Measurements from ENCODE around the gene AJUBA. TPM values are rescaled to one million over a fixed set of nuclear protein-coding genes. Genes with fewer than 3 reads are reported as not detected.

Gene AJUBA
- total RNA-seq (2014; rRNA removed; shearing (Covaris generic)) = 116 and 125 TPM in 2 replicates

DNA sequence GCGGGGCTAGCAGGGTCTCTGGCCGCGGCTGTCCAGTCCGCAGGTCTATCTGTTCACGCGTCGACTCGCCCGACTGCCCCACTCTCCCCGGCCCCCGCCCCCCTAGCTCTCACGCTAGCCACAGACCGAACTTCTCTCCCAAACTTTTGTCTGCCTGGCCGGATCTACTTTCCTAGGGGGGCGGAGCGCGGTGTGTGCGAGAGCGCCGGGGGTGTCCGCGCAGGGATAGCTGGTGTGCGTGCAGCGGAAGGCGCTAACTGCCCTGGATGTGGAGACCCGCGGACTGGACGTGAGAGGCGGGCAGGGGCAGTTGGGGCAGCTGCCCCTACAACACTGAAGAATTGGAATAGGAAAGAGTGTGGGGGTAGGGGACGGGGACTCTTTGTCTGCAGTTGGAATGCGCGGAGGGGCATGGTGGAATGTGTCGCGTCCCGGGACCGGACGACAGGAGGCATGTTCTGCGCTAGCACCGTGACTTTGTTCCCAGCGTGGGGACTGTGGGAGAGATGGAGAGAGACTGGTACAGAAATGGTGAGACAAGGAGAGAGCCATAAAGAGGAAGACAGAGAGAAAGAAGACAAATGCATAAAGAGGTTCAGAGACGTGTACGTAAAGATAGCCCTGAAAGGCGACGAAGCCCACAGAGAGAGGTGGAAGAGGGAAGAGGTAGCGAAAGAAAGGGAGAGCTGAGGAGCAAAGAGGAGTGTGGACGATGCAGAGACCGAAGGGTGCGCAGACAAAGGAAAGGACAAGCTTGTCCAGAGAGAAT lies at the start of gene AJUBA:
Gene AJUBA (minus strand): TSS at position 75 of the 769 bp plus-strand sequence. CDS start 285 bp downstream, outside the sequence.
- peak; percentile 94 to 97 for DNase-seq (ENCODE audit: low read depth in 1 of 2, low spot score in 2 of 2)
- Histone ChIP-seq H3K4me3 (peak within 1 kb of the TSS; percentile 87), H3K36me3 (peaks cover 46% of the 10 kb centered on the region), H3K4me1 (replicated peaks) (peaks cover 34% of the 10 kb centered on the region), H3K27ac (peak within 1 kb of the TSS; percentile 81), H3K9me3 (replicated peaks) (no peaks in the 10 kb centered on the region), H3K27me3 (replicated peaks) (no peaks in the 10 kb centered on the region)

GRCh38 chr14:23030936-23031335 lies 48.6 kb upstream of the AJUBA start:
- Histone ChIP-seq H3K36me3 (peaks cover 69% of the 10 kb centered on the region), H3K4me3 (no peak overlapping the region), H3K9me3 (replicated peaks) (no peaks in the 10 kb centered on the region), H3K27me3 (replicated peaks) (no peaks in the 10 kb centered on the region), H3K27ac (no peak overlapping the region), H3K4me1 (replicated peaks) (peaks cover 11% of the 10 kb centered on the region)
- no peak for DNase-seq (ENCODE audit: low read depth in 1 of 2, low spot score in 2 of 2)

DNA sequence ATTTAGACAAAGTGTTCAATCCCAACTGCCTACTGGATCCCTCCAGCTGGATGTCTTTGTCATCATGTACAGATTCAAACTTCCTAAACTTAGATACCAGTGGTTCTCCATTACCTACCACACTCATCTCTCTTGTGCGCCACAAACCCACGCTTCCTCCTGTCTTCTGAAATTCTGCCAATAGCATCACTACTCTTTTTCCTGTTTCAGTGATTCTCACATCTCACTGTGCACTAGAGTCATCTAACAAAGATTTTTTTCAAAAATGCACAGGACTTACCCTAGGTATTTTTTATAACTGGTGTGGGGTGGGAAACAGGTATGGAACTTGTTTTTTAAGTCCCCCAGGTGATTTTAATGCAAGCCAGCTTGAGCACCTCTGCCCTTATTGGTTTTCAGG lies 46.4 kb upstream of the AJUBA start:
- Histone ChIP-seq H3K9me3 (replicated peaks) (no peaks in the 10 kb centered on the region), H3K27ac (no peak overlapping the region), H3K27me3 (replicated peaks) (no peaks in the 10 kb centered on the region), H3K4me3 (no peak overlapping the region), H3K4me1 (replicated peaks) (peaks cover 6% of the 10 kb centered on the region), H3K36me3 (peaks cover 76% of the 10 kb centered on the region)
- no peak for DNase-seq (ENCODE audit: low read depth in 1 of 2, low spot score in 2 of 2)

- no peaks in the 10 kb centered on the region for H3K27me3 ChIP-seq (replicated peaks)
- H3K36me3 ChIP-seq = peaks cover 41% of the 10 kb centered on the region
- no peak overlapping the region for H3K27ac ChIP-seq
- H3K4me3 ChIP-seq = no peak overlapping the region
- H3K9me3 ChIP-seq (replicated peaks) = no peaks in the 10 kb centered on the region
- H3K4me1 ChIP-seq (replicated peaks) = no peaks in the 10 kb centered on the region
- DNase-seq (ENCODE audit: low read depth in 1 of 2, low spot score in 2 of 2) = no peak
Observed at GRCh38 chr14:23025151-23025814, 42.9 kb upstream of the AJUBA start.

GRCh38 chr14:23024612-23025075 lies 42.3 kb upstream of the AJUBA start:
- no peak for DNase-seq (ENCODE audit: low read depth in 1 of 2, low spot score in 2 of 2)
- Histone ChIP-seq H3K4me3 (no peak overlapping the region), H3K27ac (no peak overlapping the region), H3K9me3 (replicated peaks) (no peaks in the 10 kb centered on the region), H3K4me1 (replicated peaks) (no peaks in the 10 kb centered on the region), H3K27me3 (replicated peaks) (no peaks in the 10 kb centered on the region), H3K36me3 (peaks cover 35% of the 10 kb centered on the region)

- H3K27me3 ChIP-seq (replicated peaks) = no peaks in the 10 kb centered on the region
- DNase-seq (ENCODE audit: low read depth in 1 of 2, low spot score in 2 of 2) = no peak
- peaks cover 28% of the 10 kb centered on the region for H3K36me3 ChIP-seq
Observed at GRCh38 chr14:23023795-23024152, 41.4 kb upstream of the AJUBA start.

DNA sequence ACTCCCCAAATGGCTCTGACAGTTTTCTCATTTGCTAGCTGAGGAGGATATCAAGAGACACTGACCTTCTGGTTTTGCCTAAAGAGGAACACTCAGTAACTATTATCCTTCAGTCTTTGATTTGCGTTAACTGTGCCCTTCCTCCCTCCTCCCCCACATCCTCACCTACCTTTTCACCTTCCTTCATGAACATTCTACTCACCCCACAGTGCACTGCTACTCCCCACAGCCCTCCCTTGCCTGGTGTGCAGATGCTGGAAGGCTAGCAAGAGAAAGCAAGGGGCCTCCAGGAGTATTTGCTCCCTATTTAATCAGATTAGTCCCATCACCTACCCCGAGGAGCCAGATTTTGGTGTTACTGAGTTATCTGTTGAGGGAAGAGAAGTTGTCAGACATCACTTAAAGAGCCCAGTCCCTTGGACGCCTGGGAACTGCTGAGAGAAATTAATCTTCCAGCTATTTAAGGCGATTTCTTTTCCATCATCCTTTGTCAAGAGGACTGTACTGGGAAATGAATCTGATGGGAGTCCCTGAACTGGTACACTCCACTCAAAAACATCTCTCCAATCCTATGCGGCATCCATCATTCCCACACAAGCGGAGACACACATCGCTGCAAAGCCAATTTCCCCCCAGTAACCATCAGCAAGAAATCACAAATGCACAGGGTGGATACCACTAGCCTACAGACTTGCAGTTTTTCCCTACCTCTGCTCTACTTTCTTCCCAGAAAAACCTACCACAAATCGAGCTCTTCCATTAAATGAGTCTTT lies 40.9 kb upstream of the AJUBA start:
- Histone ChIP-seq H3K9me3 (replicated peaks) (no peaks in the 10 kb centered on the region), H3K4me1 (replicated peaks) (no peaks in the 10 kb centered on the region), H3K27ac (no peak overlapping the region), H3K36me3 (peaks cover 22% of the 10 kb centered on the region), H3K4me3 (no peak overlapping the region), H3K27me3 (replicated peaks) (no peaks in the 10 kb centered on the region)
- no peak for DNase-seq (ENCODE audit: low read depth in 1 of 2, low spot score in 2 of 2)

More at GRCh38 chr14:23023795-23024152, 41.4 kb upstream of the AJUBA start:
- H3K4me3 ChIP-seq = no peak overlapping the region
- H3K9me3 ChIP-seq (replicated peaks) = no peaks in the 10 kb centered on the region
- no peaks in the 10 kb centered on the region for H3K4me1 ChIP-seq (replicated peaks)
- H3K27ac ChIP-seq = no peak overlapping the region

DNA sequence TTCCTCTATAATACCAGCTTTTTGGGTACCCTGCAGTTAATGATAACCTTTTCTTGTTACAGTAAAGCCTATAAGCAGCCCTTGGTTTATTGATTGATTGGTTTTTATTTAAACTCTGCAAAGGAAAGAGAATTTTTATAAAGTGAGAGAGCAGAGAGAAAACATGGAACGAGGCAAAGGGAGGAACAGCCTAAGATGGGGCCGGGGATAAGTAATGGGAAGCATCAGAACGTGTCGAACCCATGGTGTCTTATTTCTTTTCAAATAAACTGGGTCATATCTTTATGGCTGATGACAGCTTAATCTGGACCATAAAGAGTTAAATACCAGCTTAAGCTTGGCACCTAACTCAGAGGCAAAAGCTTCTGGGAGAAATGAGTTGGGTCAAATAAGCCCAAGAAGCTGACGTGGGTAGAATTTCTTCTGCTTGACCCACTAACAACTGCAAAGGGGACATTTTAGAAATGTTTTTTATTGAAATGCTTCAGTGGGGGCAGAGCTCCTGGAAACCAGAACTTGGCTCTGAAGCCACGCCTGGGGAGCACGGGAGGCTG lies 39.6 kb upstream of the AJUBA start:
- Histone ChIP-seq H3K4me3 (no peak overlapping the region), H3K4me1 (replicated peaks) (no peaks in the 10 kb centered on the region), H3K27me3 (replicated peaks) (no peaks in the 10 kb centered on the region), H3K9me3 (replicated peaks) (no peaks in the 10 kb centered on the region), H3K27ac (no peak overlapping the region), H3K36me3 (peaks cover 15% of the 10 kb centered on the region)
- DNase-seq (ENCODE audit: low read depth in 1 of 2, low spot score in 2 of 2) = no peak

- Histone ChIP-seq H3K27ac (no peak overlapping the region), H3K4me3 (no peak overlapping the region), H3K9me3 (replicated peaks) (no peaks in the 10 kb centered on the region), H3K36me3 (peaks cover 13% of the 10 kb centered on the region), H3K27me3 (replicated peaks) (no peaks in the 10 kb centered on the region), H3K4me1 (replicated peaks) (peaks cover 1% of the 10 kb centered on the region)
- DNase-seq (ENCODE audit: low read depth in 1 of 2, low spot score in 2 of 2) = no peak
Observed at GRCh38 chr14:23021434-23021833, 39.1 kb upstream of the AJUBA start.

GRCh38 chr14:23020143-23021128 lies 38.1 kb upstream of the AJUBA start:
- no peak for DNase-seq (ENCODE audit: low read depth in 1 of 2, low spot score in 2 of 2)
- H3K4me3 ChIP-seq = no peak overlapping the region

DNA sequence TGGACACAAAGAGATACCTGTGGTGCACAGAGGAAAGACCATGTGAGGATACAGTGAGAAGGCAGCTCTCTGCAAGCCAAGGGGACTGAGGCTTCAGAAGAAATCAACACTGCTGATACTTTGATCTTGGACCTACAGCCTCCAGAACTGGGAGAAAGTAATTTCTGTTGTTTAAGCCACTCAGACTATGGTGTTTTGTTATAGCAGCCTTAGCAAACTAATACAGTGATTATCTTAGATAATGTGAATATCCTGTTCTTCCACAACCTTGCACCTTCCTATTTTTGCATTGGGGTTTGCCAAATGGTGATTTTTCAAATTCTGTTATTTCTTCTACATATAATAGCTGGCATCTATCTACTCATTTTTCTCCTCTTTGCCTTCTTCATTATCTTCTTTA lies 35.8 kb upstream of the AJUBA start:
- no peak overlapping the region for H3K27ac ChIP-seq
- DNase-seq (ENCODE audit: low read depth in 1 of 2, low spot score in 2 of 2) = no peak
- no peaks in the 10 kb centered on the region for H3K9me3 ChIP-seq (replicated peaks)
- peaks cover 5% of the 10 kb centered on the region for H3K4me1 ChIP-seq (replicated peaks)
- no peaks in the 10 kb centered on the region for H3K36me3 ChIP-seq
- no peak overlapping the region for H3K4me3 ChIP-seq
- H3K27me3 ChIP-seq (replicated peaks) = no peaks in the 10 kb centered on the region

More at GRCh38 chr14:23020143-23021128, 38.1 kb upstream of the AJUBA start:
- H3K27me3 ChIP-seq (replicated peaks) = no peaks in the 10 kb centered on the region
- H3K4me1 ChIP-seq (replicated peaks) = peaks cover 5% of the 10 kb centered on the region
- no peaks in the 10 kb centered on the region for H3K9me3 ChIP-seq (replicated peaks)
- no peak overlapping the region for H3K27ac ChIP-seq
- H3K36me3 ChIP-seq = peaks cover 6% of the 10 kb centered on the region

DNA sequence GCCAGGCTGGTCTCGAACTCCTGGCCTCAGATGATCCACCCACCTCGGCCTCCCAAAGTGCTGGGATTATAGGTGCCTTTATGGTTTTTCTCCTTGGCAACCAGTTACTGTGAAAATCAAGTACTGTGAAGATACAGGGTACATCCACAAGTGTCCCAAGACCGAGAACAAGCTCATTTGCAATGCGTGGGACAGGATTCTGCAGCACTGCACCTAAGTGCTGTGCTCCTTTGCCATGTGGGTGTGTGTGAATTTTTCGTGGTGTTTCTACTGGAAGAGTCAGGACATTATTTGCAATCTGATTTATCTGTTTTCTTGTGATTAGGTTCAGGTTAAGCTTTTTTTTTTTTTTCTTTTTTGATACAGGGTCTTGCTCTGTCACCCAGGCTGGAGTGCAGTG lies 34.7 kb upstream of the AJUBA start:
- Histone ChIP-seq H3K27ac (no peak overlapping the region), H3K4me3 (no peak overlapping the region), H3K27me3 (replicated peaks) (no peaks in the 10 kb centered on the region), H3K4me1 (replicated peaks) (peaks cover 5% of the 10 kb centered on the region), H3K9me3 (replicated peaks) (no peaks in the 10 kb centered on the region), H3K36me3 (no peaks in the 10 kb centered on the region)
- DNase-seq (ENCODE audit: low read depth in 1 of 2, low spot score in 2 of 2) = no peak

- Histone ChIP-seq H3K27me3 (replicated peaks) (no peaks in the 10 kb centered on the region), H3K27ac (no peak overlapping the region), H3K36me3 (no peaks in the 10 kb centered on the region), H3K4me1 (replicated peaks) (peaks cover 5% of the 10 kb centered on the region), H3K4me3 (no peak overlapping the region), H3K9me3 (replicated peaks) (no peaks in the 10 kb centered on the region)
- no peak for DNase-seq (ENCODE audit: low read depth in 1 of 2, low spot score in 2 of 2)
Observed at GRCh38 chr14:23015618-23016017, 33.3 kb upstream of the AJUBA start.

Data from SJSA1 (cell line).